ENCODE data around the gene PLOD2. TPM values are rescaled to one million over a fixed set of nuclear protein-coding genes. Genes with fewer than 3 reads are reported as not detected.

The PLOD2 gene
- total RNA-seq, 1 donor from 2014 or later: 1.4 TPM

DNA sequence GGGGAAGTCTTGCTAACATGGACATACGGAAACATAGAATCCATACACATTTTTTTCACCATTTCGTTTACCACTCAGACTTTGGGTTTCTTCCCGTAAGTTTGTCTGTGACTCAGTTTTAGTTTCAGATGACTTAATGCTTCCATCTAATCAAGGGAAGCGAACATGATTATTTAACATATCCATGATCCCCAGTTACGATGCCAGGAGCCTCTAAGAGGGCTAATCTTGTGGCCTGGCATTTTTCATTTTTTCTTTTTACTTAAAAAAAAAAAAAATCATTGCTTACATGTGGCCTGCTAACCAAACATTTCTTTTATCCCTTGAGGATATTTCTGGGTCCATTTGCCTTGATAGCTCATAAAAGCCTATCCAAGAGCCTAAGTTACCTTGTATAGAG lies 20.2 kb upstream of the PLOD2 start:
- no peaks in the 10 kb centered on the region for H3K9me3 Mint-ChIP-seq
- intact Hi-C loops (cut with micrococcal nuclease): no loop called here

DNA sequence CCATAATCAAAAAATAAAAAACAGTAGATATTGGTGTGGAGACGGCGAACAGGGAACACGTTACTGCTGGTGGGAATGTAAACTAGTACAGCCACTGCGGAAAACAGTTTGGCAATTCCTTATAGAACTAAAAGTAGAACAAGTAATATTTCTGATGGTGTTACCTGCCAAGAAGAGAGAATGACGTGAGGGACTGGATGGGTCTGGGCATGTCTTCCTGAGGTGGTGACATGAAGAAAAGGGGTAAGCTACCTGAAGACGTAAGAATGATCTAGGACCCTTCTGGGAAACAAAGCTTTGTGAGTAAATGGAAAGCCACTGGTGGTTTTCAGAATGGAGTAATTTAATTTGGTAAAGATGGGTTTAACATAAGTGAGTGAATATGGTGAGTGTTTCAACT lies 19.4 kb upstream of the PLOD2 start:
- H3K9me3 Mint-ChIP-seq: no peaks in the 10 kb centered on the region
- peaks cover 1% of the 10 kb centered on the region for H3K27me3 Mint-ChIP-seq (ENCODE audit: insufficient read depth)
- no peak for DNase-seq (ENCODE audit: low spot score)
- intact Hi-C loops (cut with micrococcal nuclease): no loop called here
- no peak overlapping the region for H3K4me3 Mint-ChIP-seq
- H3K4me1 Mint-ChIP-seq (ENCODE audit: low read depth): no peaks in the 10 kb centered on the region
- H3K27ac Mint-ChIP-seq: no peak overlapping the region
- no peaks in the 10 kb centered on the region for H3K36me3 Mint-ChIP-seq (ENCODE audit: low read depth)

More for the DNA sequence above, 20.2 kb upstream of the PLOD2 start:
- Mint-ChIP-seq H3K4me1 (ENCODE audit: low read depth) (no peaks in the 10 kb centered on the region), H3K36me3 (ENCODE audit: low read depth) (no peaks in the 10 kb centered on the region), H3K4me3 (no peak overlapping the region), H3K27ac (no peak overlapping the region), H3K27me3 (ENCODE audit: insufficient read depth) (peaks cover 4% of the 10 kb centered on the region)
- DNase-seq (ENCODE audit: low spot score): no peak

DNA sequence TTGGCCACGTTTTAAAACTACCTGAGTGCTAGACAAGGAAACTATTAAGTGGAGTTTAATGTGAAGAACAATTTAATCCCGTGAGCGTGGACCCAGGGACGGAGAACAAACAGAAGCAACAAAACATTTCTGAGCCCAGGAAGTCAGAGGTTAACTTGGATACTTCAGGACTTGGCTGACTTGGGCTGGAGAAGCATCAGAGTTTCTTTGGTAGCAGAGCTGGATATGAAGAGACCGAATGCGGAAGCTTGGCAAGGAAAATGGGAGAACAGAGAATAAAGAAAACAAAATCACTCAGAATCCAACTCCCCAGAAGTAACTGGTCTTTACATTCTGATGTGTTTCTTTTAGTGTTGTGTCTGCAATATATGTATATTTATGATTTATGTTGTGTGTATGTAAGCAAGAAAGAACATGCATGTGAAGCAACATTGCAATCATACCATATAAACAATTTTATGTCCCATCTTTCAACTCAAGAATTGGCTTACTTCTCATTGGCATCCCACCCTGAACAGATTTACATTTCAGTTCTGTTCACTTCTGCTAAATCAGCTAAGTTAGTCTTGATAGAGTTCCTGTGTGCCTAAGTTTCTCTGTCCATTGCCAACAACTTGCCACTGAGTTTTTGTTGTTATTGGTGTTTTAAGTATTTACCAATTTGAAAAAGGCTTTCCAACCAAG lies 17.2 kb upstream of the PLOD2 start:
- no peak overlapping the region for H3K4me3 Mint-ChIP-seq
- H3K36me3 Mint-ChIP-seq (ENCODE audit: low read depth): no peaks in the 10 kb centered on the region
- H3K4me1 Mint-ChIP-seq (ENCODE audit: low read depth): no peaks in the 10 kb centered on the region
- peaks cover 1% of the 10 kb centered on the region for H3K27me3 Mint-ChIP-seq (ENCODE audit: insufficient read depth)
- DNase-seq (ENCODE audit: low spot score): no peak
- no peaks in the 10 kb centered on the region for H3K9me3 Mint-ChIP-seq
- intact Hi-C loops (cut with micrococcal nuclease): no loop called here
- no peak overlapping the region for H3K27ac Mint-ChIP-seq

DNA sequence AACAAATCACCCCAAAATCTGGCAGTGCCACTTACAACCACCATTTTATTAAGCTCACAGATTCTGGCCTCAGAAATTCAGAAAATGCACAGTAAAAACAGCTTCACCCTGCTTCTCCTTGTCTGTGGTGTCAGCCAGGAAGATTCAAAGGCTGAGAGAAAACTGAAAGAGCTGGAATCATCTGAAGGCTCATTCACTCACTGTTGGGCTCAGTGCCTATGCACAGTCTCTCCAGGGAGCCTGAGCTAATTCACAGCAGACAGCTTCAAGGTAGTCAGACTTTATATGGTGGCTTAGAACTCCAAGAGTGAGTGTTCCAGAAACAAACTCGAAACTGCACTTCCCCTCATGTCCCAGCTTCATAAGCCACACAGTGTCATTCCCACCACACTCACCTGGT lies 16.5 kb upstream of the PLOD2 start:
- H3K4me3 Mint-ChIP-seq: no peak overlapping the region
- H3K27me3 Mint-ChIP-seq (ENCODE audit: insufficient read depth): peaks cover 3% of the 10 kb centered on the region
- no peak for DNase-seq (ENCODE audit: low spot score)
- H3K27ac Mint-ChIP-seq: no peak overlapping the region
- intact Hi-C loops (cut with micrococcal nuclease): no loop called here
- H3K36me3 Mint-ChIP-seq (ENCODE audit: low read depth): no peaks in the 10 kb centered on the region
- H3K4me1 Mint-ChIP-seq (ENCODE audit: low read depth): no peaks in the 10 kb centered on the region
- no peaks in the 10 kb centered on the region for H3K9me3 Mint-ChIP-seq

DNA sequence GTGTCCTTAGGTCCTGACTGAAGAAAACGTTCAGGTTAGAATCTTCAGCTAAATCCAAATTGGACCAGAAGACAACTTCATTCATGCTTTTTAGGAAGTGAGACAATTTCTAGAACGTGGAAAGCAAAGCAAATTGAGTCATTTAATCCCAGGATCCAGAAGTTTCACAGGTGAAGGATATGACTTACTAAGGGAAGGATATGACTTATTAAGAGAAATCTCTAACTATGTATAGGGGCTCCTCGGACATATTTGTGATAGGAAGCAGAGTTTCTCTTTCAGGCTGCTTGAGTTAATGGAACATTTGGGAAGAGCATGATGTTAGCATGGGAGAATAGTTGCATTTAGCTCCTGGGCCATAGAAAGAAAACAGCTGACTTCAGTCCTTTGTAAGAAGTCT lies 16.1 kb upstream of the PLOD2 start:
- DNase-seq (ENCODE audit: low spot score): no peak
- intact Hi-C loops (cut with micrococcal nuclease): no loop called here

DNA sequence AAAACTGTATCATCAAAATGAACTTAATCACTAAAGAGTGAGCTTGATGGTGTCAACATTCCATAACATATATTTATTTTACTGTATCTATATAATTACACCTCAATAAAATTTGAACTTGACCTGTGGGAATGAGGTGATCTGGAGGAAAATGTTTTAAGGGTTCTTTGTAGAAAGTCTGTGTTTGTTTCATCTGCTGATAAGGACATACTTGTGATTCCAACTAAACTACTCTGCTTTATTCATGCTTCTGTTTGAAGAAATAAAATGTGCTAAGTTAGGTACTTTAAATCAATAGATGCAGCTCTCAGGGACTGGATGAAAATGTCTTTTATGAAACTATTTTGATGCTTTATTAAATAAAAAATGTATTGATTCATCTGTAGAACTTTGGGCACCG lies 11.6 kb upstream of the PLOD2 start:
- H3K9me3 Mint-ChIP-seq: no peaks in the 10 kb centered on the region
- intact Hi-C loops (cut with micrococcal nuclease): no loop called here
- no peak overlapping the region for H3K27ac Mint-ChIP-seq
- no peaks in the 10 kb centered on the region for H3K36me3 Mint-ChIP-seq (ENCODE audit: low read depth)
- DNase-seq (ENCODE audit: low spot score): no peak
- peaks cover 3% of the 10 kb centered on the region for H3K27me3 Mint-ChIP-seq (ENCODE audit: insufficient read depth)
- no peaks in the 10 kb centered on the region for H3K4me1 Mint-ChIP-seq (ENCODE audit: low read depth)
- no peak overlapping the region for H3K4me3 Mint-ChIP-seq

More for the DNA sequence above, 16.1 kb upstream of the PLOD2 start:
- Mint-ChIP-seq H3K36me3 (ENCODE audit: low read depth) (no peaks in the 10 kb centered on the region), H3K27ac (no peak overlapping the region), H3K27me3 (ENCODE audit: insufficient read depth) (peaks cover 3% of the 10 kb centered on the region), H3K4me3 (no peak overlapping the region), H3K4me1 (ENCODE audit: low read depth) (no peaks in the 10 kb centered on the region), H3K9me3 (no peaks in the 10 kb centered on the region)

DNA sequence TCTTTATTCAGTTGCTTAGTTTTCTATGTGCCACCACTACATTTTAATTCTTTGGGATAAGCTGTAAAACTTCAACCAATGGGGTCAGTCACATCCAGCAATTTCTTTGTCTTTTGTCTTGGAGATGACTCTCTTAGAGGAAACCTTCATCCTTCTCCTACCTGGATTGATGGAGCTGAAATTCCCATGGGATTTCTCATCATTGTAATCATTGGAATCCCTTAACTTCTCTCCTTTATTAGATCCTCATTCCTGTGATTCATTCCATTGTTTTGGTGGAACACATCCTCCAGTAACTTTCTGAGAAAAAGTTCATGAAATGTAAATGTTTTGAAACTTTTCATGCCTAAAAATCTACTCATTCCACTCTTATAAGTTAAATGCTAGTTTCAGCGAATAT lies 9.6 kb upstream of the PLOD2 start:
- no peak for DNase-seq (ENCODE audit: low spot score)
- no peak overlapping the region for H3K27ac Mint-ChIP-seq
- H3K9me3 Mint-ChIP-seq: no peaks in the 10 kb centered on the region
- peaks cover 5% of the 10 kb centered on the region for H3K27me3 Mint-ChIP-seq (ENCODE audit: insufficient read depth)
- intact Hi-C loops (cut with micrococcal nuclease): no loop called here
- H3K36me3 Mint-ChIP-seq (ENCODE audit: low read depth): no peaks in the 10 kb centered on the region
- H3K4me3 Mint-ChIP-seq: no peak overlapping the region
- no peaks in the 10 kb centered on the region for H3K4me1 Mint-ChIP-seq (ENCODE audit: low read depth)

DNA sequence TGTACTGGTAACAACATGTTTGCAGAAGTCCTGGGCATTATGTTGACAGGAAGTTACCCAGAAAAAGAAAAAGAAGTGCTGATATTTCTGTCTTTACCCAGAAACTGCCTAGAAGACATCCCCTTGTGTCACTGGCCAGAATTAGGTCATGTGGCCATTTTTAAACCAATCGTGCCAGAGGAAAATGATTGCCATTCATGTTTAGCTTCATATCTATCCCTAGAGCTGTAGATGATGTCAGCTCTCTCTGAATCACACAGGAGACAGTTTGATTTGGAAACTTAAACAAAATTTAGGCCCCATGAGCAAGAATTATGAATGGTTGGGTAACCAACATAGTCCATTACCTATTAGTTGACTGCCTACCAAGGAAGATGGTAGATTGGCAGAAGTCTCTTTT lies 8.9 kb upstream of the PLOD2 start:
- no peaks in the 10 kb centered on the region for H3K36me3 Mint-ChIP-seq (ENCODE audit: low read depth)
- H3K9me3 Mint-ChIP-seq: no peaks in the 10 kb centered on the region
- peaks cover 10% of the 10 kb centered on the region for H3K27me3 Mint-ChIP-seq (ENCODE audit: insufficient read depth)
- no peaks in the 10 kb centered on the region for H3K4me1 Mint-ChIP-seq (ENCODE audit: low read depth)
- intact Hi-C loops (cut with micrococcal nuclease): no loop called here
- DNase-seq (ENCODE audit: low spot score): no peak
- H3K27ac Mint-ChIP-seq: no peak overlapping the region
- H3K4me3 Mint-ChIP-seq: no peak overlapping the region

DNA sequence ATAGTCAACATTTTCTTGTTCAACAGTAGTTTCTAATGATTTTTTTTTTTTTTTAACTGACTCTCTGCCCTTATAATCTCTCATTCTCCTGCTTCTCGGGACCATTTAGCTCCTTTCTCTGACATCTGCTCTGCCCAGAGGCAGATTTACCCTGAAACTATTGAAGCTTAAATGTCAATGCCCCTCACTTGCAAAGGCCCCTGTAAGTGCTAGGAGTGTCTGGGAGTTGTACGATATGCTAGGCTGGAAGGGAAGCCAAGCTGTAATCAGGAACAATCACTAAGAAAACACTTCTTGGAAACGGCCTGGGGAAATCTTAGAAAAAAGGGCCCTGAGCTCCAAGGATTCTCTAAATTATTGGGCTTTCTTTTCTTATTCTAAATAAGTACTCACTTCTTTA lies 5.8 kb upstream of the PLOD2 start:
- Mint-ChIP-seq H3K36me3 (ENCODE audit: low read depth) (no peaks in the 10 kb centered on the region), H3K27me3 (ENCODE audit: insufficient read depth) (peaks cover 30% of the 10 kb centered on the region), H3K4me1 (ENCODE audit: low read depth) (no peaks in the 10 kb centered on the region), H3K27ac (no peak overlapping the region), H3K9me3 (no peaks in the 10 kb centered on the region), H3K4me3 (no peak overlapping the region)
- no peak for DNase-seq (ENCODE audit: low spot score)
- intact Hi-C loops (cut with micrococcal nuclease): no loop called here

DNA sequence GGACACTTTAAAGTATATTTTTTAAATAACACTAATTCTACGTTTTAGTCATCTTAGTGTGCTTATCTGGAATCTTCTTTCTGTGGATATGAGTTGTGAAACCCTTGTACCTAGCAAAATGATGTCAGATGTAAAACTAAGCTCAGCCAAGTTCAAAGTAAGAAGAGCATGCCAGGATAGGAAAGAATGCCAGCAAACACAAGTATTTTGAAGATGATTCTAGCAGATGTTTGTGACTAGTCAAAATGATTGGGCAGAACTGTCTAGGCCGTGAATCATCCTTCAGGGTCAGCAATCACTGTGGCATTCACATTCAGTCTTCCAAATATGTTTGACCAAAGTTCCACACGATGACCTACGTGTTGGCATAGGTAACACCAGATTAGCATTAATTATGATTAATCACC lies 5.4 kb upstream of the PLOD2 start:
- no peaks in the 10 kb centered on the region for H3K36me3 Mint-ChIP-seq (ENCODE audit: low read depth)
- H3K4me3 Mint-ChIP-seq: no peak overlapping the region
- H3K27me3 Mint-ChIP-seq (ENCODE audit: insufficient read depth): peaks cover 34% of the 10 kb centered on the region
- no peaks in the 10 kb centered on the region for H3K9me3 Mint-ChIP-seq
- no peak for DNase-seq (ENCODE audit: low spot score)
- intact Hi-C loops (cut with micrococcal nuclease): no loop called here
- H3K27ac Mint-ChIP-seq: no peak overlapping the region
- H3K4me1 Mint-ChIP-seq (ENCODE audit: low read depth): no peaks in the 10 kb centered on the region

DNA sequence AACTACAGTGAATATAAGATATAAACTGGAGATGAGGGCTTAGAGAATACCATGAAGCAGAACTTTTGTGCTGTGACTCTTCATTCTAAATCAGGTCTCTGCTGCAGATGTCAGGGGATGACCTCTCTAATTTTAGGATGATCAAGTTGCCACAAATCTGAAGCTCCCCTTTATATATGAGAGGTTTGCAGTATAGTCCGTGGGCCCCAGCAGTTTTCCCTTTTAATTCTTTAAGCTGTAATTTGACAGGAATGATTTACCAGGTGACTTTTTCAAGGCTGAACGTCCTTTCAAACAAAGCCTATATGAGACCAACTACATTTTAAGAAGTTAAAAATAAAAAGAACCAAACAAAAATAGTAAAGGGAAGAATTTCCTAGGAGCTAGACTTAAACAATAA lies 4.9 kb upstream of the PLOD2 start:
- no peaks in the 10 kb centered on the region for H3K9me3 Mint-ChIP-seq
- no peaks in the 10 kb centered on the region for H3K36me3 Mint-ChIP-seq (ENCODE audit: low read depth)
- H3K27me3 Mint-ChIP-seq (ENCODE audit: insufficient read depth): peaks cover 37% of the 10 kb centered on the region
- no peak overlapping the region for H3K27ac Mint-ChIP-seq
- no peak overlapping the region for H3K4me3 Mint-ChIP-seq
- intact Hi-C loops (cut with micrococcal nuclease): no loop called here
- no peaks in the 10 kb centered on the region for H3K4me1 Mint-ChIP-seq (ENCODE audit: low read depth)
- no peak for DNase-seq (ENCODE audit: low spot score)

DNA sequence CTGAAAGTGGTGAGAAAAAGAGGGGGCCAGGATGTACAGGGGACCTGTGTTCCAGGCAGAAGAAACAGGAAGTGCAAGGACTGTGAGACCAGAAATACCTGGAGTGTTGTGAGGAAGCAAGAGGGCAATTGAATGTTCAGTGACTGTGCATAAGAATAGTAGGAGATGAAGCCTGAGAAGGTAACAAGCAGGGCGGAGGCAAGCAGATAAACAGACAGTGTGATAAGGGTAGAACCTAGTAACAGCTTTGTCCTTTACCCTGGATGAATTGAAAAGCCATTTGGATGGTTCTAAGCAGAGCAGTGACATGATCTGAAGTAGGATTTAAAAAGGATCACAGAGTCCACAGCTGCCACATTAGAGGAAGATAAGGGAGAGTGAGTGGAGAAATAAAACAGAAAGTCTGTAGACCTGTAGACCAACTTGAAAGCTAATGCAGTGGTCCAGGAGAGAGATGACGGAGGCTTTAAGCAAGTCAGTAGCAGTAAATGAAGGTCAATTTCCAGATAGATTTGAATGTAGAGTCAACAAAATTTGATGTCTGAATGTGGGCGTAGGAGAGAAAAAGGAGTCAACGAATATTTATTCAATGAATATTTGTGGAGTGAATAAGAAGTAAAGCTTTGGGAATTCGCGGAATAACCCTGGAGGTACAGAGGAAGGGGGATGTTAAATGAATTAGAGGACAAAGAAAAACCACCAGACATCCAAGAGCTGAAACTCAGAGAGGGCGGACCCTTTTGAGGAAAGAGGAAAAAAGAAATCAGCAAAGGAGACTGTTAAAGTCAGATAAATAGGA lies 4.2 kb upstream of the PLOD2 start:
- H3K27me3 Mint-ChIP-seq (ENCODE audit: insufficient read depth): peaks cover 41% of the 10 kb centered on the region
- no peaks in the 10 kb centered on the region for H3K36me3 Mint-ChIP-seq (ENCODE audit: low read depth)
- H3K4me1 Mint-ChIP-seq (ENCODE audit: low read depth): peaks cover 4% of the 10 kb centered on the region
- intact Hi-C loops (cut with micrococcal nuclease): no loop called here
- H3K27ac Mint-ChIP-seq: no peak overlapping the region
- no peaks in the 10 kb centered on the region for H3K9me3 Mint-ChIP-seq
- DNase-seq (ENCODE audit: low spot score): no peak
- no peak overlapping the region for H3K4me3 Mint-ChIP-seq

DNA sequence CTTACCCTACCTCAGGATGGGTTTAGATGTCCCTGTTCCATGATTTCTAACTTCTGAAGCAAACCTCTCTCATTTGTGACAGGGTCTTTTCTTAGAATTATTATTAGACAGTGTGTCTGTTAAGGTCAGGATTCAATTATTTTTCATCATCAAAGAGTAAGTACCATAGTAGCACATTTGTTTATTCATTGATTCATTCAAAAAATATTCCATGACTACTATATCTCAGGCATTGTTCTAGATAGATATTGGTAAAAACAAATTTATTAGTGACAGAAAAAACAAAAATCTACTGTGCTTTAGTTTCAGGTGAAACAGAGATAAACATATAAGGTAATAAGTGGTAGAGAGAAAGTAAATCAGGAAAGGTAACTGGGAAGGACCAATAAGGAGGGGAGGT lies 3.5 kb upstream of the PLOD2 start:
- Mint-ChIP-seq H3K4me1 (ENCODE audit: low read depth) (peaks cover 10% of the 10 kb centered on the region), H3K27ac (no peak overlapping the region), H3K4me3 (no peak overlapping the region), H3K27me3 (ENCODE audit: insufficient read depth) (peaks cover 46% of the 10 kb centered on the region), H3K36me3 (ENCODE audit: low read depth) (no peaks in the 10 kb centered on the region), H3K9me3 (no peaks in the 10 kb centered on the region)
- intact Hi-C loops (cut with micrococcal nuclease): no loop called here
- DNase-seq (ENCODE audit: low spot score): no peak
